ENCODE results near the gene RBM38.
"Not testable (repeated sequence)": the region's sequence is repeated elsewhere in the genome, so short reads cannot be mapped to it uniquely, and the experiment has no call there.

RBM38 gene

DNA sequence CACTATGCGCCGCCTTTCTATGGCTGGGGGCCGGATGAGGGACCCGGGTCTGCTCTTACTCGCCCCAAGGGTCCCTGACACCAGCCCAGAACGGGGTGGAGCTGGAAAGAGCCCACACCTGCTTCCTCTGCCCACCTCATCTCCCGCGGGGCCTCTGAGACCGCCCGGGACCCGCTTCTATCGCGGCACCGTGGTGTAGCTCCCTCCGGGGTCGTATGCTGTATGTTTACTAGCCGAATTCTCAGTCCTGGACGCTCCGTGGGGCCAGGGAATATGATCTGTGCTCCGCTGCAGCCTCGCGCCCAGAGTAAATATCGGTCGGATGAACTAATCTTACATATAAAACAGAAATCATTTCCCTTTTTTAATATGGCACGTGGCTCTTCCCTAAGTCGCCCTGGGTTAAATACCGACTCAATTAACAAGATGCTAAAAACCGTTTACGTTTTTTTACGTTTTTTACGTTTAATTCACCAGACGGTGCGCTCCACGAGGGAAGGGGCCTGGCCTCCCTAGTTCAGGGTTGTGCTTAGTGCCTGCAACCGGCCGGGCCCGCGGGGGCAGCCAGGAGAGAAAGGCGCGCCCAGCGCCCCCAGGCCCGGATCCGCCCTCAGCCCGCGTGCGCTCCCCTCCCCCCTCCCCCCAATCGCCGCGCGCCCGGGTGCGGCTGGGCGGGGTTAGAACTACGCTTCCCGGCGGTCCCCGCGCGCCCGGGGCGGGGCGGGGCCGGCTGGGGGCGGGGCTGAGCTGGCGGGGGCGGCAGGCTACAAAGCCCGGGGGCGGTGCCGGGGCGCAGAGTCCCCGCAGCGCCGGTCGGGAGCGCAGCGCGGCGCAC lies at the start of gene RBM38:
Gene RBM38, plus strand, starts transcription at position 793 of the 835 bp plus-strand sequence. CDS start 186 bp downstream, outside the sequence.
- peak; percentile 89 for DNase-seq

DNA sequence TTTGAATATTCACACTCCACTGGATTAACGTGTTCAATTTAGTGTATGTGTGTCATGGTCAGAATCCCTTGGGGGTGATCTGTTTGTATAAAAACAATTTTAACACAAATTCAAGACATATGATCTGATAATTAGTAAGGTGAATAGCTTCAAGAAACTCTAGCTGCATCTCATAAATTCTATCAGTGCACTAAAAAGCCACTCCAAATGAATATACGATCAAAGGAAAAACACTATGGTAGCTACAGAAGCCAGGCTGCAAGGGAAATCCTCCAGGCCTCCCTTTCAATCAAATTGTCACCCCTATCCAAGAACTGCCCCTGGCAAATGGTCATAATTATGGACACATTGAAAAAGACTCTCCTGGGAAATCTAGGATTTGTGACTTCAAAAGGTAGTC lies 49.5 kb upstream of the RBM38 start:
- DNase-seq, result no peak

DNA sequence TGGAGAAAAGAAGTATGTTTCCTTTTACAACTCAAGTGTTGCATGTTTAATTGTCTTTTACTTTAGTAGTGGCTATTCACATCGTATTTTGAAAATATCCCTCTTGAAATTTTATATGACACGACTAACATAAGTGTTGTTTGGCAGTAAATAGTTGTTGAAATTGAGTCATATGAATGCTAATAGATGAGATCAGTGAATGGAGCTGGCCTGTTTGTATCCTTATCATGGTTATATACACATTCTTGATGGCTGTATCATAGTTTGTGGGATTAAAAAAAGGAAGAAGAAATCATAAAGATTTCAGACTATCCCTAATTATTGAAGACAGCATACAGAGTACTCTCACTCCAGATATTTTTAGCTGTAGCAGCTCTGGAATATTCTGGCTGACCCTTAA lies 48.4 kb upstream of the RBM38 start:
- no peak for DNase-seq

DNA sequence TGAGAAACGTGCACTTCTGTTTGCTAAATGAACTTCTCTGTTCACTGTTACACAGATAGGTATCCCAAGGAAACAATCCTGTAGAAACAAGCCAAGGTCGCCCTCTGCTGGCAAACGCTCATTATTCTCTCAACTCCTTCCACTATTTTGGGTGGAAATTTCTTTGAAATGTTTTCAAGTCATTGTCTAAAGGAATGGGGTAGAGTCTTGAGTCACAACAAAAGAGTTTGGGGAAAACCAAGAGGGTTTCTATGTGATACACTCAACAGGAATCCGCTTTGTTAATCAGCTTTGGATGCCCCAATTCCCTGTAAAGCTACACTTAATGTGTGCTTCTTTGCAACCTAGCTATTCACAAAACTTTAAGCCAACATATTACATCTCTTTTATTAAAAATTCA lies 44.7 kb upstream of the RBM38 start:
- DNase-seq, result peak; percentile 71

DNA sequence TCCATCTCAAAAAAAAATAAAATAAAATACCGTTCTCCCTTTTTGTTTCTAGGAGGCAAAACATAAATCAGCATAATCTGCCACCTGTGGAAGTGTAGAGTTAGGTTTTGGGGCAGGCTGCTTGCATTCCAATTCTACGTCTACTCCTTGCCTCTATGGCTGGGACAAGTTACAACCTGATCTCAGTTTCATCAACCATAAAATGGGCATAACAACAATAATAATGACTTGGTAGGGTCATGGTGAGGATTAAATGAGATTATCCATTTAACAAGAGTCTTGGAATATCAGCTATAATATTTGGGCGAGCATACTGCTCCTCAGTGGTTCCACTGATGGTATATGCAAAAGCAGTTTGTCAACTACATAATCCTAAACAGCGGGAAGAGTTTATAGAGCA lies 43.8 kb upstream of the RBM38 start:
- no peak for DNase-seq

DNA sequence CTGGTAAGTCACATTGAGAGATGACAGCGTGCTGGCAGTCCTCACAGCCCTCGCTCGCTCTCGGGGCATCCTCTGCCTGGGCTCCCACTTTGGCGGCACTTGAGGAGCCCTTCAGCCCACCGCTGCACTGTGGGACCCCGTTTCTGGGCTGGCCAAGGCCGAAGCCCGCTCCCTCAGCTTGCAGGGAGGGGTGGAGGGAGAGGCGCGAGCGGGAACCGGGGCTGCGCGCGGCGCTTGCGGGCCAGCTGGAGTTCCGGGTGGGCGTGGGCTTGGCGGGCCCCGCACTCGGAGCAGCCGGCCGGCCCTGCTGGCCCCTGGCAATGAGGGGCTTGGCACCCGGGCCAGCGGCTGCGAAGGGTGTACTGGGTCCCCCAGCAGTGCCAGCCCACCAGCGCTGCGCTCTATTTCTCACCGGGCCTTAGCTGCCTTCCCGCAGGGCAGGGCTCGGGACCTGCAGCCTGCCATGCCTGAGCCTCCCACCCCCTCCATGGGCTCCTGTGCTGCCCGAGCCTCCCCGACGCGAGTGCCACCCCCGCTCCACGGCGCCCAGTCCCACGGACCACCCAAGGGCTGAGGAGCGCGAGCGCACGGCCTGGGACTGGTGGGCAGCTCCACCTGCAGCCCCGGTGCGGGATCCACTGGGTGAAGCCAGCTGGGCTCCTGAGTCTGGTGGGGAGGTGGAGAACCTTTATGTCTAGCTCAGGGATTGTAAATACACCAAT lies 42.8 kb upstream of the RBM38 start:
- DNase-seq, result not testable (repeated sequence)

DNA sequence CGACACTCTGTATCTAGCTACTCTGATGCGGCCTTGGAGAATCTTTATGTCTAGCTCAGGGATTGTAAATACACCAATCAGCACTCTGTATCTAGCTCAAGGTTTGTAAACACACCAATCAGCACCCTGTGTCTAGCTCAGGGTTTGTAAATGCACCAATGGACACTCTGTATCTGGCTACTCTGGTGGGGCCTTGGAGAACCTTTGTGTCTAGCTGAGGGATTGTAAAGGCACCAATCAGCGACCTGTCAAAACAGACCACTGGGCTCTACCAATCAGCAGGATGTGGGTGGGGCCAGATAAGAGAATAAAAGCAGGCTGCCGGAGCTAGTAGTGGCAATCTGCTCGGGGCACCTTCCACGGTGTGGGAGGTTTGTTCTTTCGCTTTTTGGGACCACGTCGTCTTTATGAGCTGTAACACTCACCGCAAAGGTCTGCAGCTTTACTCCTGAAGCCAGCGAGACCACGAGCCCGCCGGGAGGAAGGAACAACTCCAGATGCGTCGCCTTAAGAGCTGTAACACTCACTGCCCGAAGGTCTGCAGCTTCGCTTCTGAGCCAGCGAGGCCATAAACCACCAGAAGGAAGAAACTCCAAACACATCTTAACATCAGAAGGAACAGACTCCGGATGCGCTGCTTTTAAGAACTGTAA lies 42.1 kb upstream of the RBM38 start:
- DNase-seq, result peak; percentile 6

DNA sequence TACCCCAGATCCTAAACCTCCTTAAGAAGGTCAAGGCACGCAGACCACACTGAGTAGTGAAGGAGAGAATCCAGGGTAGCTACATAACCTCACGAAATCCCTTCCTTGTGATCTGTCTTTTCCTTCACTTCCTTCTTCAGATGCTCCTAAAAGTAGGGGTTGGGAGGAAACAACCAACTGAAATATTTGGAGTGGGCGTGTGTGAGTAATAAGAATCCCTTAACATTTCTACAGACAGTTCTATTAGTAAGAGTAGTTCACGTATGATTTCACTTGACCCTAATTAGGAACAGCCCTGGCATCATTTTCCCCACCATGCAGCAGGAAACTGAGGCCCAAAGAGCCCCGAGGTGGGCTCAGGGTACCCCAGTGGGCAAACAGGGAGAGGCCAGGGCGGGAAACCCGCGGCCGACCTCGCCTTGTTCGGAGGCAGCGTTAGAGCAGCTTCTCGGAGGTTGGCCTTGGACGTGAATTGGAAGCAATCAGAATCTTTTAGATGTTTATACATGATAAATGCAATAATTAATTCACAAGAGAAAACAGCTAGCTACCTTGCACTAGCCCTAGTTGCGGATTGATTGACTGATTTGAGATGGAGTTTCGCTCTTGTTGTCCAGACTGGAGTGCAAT lies 41.0 kb upstream of the RBM38 start:
- DNase-seq, result no peak

DNA sequence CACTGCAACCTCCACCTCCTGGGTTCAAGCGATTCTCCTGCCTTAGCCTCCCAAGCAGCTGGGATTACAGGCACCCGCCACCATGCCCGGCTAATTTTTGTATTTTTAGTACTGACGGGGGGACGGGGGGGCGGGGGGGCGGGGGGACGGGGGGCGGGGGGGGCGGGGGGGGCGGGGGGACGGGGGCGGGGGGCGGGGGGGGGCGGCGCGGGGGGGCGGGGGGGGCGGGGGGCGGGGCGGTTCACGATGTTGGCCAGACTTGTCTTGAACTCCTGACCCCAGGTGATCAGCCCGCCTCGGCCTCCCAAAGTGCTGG lies 40.5 kb upstream of the RBM38 start:
- DNase-seq, result not testable (repeated sequence)

DNA sequence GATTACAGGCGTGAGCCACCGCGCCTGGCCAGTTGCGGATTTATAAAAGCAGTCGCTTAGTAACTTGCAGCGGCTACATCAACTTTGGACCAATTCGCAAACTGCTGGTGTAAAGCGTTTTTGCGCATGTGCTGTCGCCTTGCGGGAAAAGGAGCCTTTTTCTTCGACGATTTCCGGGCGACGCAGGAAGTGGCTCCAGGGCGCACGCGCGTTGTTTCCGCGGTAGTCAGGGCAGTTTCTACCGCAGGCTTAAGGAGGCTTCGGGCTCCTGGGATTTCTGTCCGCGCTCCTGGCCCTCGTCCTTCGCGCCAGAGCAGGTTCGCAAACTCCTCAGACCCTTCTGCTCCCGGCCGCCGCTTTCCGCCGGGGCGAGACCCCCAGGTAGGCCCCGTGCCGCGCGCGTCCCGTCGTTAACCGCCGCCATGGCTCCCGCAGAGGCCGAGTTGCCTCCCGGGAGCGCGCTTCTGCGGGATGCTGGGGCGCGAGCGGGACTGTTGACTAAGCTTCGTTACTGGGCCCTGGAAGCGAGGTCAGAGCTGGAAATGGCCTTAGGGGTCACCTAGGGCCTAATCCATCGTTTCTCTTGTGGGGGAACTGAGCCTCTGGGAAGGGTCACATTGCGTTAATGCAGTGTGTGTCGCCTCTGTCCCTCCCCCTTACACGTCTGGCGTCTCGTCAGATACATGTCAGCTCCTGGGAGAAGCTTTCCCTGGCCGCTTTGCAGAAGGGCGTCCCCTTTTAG lies 40.0 kb upstream of the RBM38 start, which contains the start of gene RAE1:
Gene RAE1, plus strand, starts transcription at position 214 of the 742 bp plus-strand sequence. CDS start 2,784 bp downstream, outside the sequence.
- peak; percentile 91 for DNase-seq

DNA sequence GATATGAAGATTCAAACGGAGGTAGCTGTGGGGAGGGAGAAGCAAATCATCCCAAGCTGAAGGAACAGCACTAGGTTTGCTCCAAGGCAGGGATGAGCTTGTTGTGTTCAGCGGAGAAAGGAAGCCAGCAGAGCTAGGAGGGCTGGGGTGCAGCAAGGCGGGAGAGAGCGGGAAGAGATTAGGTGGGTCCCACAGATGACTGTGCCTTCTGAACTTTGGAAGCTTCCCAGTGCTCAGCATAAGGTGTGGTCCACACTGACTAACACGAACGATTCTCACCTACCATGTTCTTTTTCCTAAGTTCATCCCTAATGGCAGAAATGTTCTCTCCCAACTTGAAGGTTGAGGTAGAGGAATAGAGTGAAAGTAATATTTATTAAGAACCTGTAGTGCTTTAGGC lies 38.9 kb upstream of the RBM38 start:
- DNase-seq, result no peak

DNA sequence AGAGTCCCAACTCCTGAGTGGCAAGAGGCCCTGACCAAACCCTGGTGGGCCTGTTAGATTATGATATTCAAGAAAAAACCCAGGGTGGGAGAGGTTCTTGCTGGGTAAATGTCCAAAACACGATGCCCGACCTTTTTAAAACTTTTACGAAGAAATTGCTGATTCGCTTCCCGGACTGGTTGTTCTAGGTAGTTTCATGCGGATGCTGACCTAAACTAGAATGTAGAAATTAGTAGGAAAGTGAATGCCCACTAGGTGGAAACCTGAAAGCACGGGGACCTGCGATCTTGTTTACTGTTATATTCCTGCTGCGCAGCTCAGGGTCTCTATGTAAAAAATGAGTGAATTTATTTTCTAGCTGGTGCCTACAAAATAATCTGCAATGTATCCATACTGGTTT lies 37.8 kb upstream of the RBM38 start:
- DNase-seq, result no peak

DNA sequence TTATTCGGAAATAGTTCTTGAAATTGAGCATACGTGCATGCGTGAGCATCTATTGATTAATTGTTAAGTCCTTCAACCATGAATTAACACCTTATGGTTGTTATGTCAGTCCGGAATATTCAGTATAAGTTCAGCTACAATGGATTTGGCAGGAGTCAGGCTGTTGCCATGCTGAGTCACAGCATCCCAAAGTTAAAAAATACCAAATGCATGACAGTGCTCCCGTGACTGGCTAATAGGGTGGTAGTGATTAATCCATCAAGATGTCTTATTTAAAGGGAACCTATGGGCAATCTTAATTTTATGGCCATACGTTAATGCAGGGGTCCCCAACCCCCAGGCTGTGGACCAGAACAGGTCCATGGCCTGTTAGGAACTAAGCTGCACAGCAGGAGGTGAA lies 29.7 kb upstream of the RBM38 start:
- DNase-seq, result no peak

DNA sequence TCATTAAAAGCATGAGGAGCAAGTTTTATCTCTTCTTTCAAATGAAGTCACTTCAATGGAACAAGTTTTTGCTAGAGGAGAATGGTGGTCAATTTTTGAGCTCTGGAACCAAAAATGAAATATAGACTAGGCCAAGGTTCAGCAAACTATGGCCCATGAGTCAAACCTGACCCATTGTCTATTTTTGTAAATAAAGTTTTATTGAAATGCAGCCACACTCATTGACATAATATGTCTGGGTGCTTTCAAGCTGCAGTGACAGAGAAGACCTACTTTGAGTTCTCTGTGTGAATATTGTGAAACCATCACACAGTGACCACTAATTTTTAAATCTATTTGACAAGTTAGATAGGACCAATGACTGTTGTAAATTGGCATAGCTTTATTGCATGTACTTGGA lies 26.7 kb upstream of the RBM38 start:
- no peak for DNase-seq

DNA sequence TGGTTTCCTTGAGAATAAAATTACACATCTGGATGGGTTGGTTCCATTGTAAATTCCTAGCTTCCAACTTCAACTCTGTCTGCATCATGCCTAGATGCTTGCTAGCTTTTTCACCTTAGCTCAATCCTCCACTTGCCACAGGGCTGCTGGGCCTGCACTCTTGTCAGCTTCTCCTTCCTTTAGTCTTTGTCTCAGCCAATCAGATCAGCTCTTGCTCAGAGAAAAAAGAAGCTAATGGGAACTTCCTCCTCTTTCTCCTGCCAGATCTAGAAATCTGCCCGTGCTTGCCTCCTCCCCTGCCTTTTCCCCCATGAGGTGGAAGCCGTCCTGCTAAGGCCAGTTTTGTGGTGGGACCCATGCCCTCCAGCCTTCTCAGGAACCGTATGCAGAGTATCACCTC lies 21.6 kb upstream of the RBM38 start:
- DNase-seq, result no peak

DNA sequence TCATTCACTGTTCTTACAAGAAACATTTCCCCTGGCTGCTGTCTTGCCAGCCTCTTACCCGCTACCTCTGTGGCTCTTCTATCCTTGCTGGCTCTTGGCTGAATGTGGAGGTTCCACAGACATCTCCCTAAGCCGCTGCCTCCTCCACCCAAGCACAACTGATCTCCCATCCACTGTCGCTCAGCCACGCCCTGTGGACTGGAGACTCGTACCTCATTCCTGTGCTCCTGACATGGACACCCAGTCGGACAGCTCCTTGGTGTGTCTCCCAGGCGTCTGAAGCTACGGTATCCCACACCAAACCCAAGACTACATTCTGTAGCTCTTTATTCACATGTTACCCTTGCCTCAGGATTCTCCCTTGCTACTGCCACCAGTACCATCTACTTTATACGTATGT lies 20.9 kb upstream of the RBM38 start:
- DNase-seq, result no peak

DNA sequence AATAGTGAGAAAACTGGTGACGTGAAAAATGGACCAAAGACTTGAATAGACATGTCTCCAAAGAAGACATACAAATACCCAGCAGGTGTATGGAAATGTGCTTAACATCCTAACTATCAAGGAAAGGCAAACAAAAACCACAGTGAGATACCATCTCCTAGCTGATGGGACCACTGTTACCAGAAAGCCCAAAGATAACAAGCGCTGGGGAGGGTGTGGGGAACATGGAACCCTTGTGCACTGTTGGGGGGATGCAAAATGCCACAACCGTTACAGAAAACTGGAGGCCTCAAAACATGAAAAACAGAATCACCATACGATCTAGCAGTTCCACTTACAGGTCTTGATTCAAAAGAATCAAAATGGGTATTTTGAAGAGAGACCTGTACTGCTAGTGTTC lies 19.8 kb upstream of the RBM38 start:
- DNase-seq, result no peak

DNA sequence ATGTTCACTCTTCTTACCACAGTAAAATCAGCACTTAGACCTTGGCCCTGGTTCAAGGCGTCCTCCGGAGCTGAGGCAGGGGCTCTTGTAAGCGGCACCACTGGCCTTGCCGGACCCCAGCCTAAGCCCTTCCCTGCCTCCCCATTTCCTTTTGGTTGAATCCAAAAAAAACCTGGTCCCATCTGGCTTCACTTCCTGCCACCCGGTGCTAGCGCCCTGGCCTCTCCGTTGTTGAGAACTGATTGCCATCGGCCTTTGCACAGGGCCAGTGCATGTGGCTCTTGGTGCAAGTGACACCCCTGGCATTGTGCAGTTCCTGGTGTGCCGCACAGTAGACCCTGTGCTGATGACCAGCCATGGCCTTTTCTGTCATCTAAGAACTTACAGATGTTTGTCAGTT lies 19.0 kb upstream of the RBM38 start:
- no peak for DNase-seq

DNA sequence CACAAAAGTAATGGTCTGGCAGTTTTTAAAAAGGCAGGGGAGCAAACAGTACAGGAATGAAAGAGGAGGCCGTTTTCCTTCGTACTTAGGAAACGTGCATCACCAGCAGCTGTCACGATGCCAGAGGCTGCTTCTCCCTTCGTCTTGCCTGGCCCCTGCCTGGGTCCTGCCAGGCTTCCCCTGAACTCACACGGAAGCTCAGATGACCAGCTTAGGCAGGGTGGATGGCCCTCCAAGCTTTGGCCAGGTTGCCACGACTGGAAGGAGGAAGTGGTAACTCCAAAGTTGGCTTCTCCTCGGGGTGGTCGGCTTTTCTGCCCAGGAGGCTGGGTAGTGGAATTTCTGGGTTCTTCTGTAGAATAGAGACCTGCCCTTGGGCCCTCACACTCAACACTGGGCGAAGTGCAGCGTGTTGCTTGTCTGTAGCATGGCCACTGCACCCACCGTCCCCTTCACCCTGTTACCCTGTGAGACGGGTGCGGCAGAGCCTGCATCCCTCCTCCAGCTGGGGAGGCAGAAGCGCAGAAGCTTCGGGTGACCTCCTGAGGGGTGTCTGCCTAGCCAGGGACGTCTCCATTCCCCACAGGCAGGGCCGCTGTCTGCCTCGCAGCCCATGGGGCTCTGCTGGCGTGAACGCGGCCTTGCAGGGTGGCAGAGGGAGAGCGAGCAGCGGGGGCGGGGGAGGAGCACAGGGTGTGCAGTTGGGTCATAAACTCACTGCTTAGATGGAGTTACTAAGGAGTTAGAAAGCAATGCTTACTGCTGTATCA lies 18.4 kb upstream of the RBM38 start:
- DNase-seq, result no peak

DNA sequence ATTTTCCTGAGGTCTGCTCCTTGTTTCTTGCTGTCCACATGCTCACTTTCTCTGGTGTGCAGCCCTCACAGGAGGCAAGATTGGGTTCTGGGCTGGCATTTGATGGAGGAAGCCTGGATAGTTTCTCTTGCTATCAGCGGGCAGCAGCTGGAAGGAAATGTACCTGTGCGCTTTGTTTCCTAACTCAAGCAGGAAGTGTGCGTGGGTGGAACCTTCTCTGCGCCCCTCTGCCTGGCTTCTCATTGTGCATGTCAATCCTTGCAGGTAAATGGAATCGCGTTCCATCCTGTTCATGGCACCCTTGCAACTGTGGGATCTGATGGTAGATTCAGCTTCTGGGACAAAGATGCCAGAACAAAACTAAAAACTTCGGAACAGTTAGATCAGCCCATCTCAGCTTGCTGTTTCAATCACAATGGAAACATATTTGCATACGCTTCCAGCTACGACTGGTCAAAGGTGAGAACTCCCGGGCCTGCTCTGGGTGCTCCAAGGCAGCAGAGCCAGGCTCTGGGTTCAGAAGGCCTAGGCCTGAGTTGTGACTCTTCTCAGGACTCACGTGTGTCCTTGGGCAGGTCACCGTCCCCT lies 16.8 kb upstream of the RBM38 start:
- no peak for DNase-seq

DNA sequence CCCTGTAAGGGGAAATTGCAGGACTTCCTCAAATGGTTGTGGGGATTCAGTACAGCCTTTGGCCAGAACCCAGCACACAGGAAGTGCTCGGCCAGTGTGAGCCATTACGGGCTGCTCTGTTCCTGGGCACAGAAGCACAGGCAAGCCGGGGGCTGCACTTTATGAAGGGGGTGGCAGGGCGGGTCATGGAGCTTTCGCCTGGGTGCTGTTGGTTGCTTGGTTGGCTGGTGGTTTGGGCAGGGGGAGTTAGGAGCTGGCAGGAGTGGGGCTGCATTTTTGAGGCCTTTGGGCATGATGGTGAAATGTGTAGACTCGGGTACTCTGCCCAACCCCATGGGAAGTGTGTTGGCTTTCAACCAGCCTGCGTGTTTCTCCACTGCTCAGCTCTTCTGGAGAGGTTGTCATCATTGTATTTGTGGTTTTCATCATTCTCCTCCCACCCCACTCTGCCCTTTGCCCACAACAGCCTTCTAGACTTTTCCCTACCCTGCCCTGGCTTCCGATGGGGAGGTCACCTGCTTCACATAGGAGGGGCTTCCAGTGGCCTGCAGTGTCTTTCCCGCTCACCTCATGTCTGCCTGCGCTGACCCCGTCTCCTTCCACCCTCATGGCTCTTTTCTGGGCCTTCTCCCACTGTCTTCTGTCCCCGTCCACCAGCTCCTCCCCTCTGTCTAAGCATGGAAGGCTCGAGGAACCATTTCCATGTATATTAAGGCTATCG lies 16.1 kb upstream of the RBM38 start:
- DNase-seq, result no peak

Measured in activated CD4-positive, alpha-beta T cell treated with anti-CD3 and anti-CD28 coated beads, Interleukin-2, Interleukin-6, amounts not matched to agents 100 ng/mL and 50 ng/mL, durations not matched to agents 16 hours and 8 hours (primary cell).